B cell (primary cell): ENCODE data around the gene SECTM1. TPM values are rescaled to one million over a fixed set of nuclear protein-coding genes. Genes with fewer than 3 reads are reported as not detected.

ENCODE experiments used
- ATAC-seq: fragments of 200-7000 bp; cut with Tn5 transposase; one replicate; pipeline ENCODE4 v1.10.0; 2021; ENCODE audit warnings: low read depth, mild to moderate bottlenecking, moderate number of reproducible peaks, moderate library complexity
- CTCF ChIA-PET: fragments of 350-600 bp; sonication (Branson Sonifier 250); formaldehyde crosslinking; loops from one replicate; lab custom pipeline; 2021; ENCODE audit warnings: antibody characterized with exemption, inconsistent platforms; lab: Charles Lee
- POLR2A ChIA-PET: fragments of 350-600 bp; sonication (Branson Sonifier 250); formaldehyde crosslinking; loops from one replicate; lab custom pipeline; 2021; ENCODE audit warnings: antibody characterized with exemption; lab: Charles Lee
- DNase-seq: peaks from one replicate; pipeline ENCODE4 v3.0.0; 2013
- H2AFZ ChIP-seq: 2 replicates; pipeline ENCODE4 v1.6.1; 2012; ENCODE audit warnings: mild to moderate bottlenecking, low read depth, low read length; ENCODE audit not compliant: insufficient read depth, poor library complexity, severe bottlenecking
- H3K27ac ChIP-seq, 2 donors: 1 replicate in 1 of 2; 2 replicates in 1 of 2; pipeline ENCODE4 v1.5.1; 2012 to 2013; ENCODE audit warnings: low read length in 2 of 2, mild to moderate bottlenecking in 2 of 2, moderate library complexity in 1 of 2
- H3K27me3 ChIP-seq, 4 experiments: fragments of 200-600 bp in 1 of 4; sonication (generic) in 1 of 4; replicated peaks in 1 of 4; 1 replicate in 2 of 4; 2 replicates in 2 of 4; pipeline versions ENCODE4 v1.6.1 to v1.7.0; 2013 to 2016; ENCODE audit warnings: low read length in 3 of 4, mild to moderate bottlenecking in 2 of 4, mixed read lengths in 1 of 4, moderate library complexity in 1 of 4; ENCODE audit not compliant: insufficient read depth in 4 of 4, control insufficient read depth in 3 of 4; ENCODE audit errors: control extremely low read depth in 1 of 4
- H3K36me3 ChIP-seq, 2 experiments: replicated peaks in 1 of 2; 1 replicate in 1 of 2; 2 replicates in 1 of 2; pipeline versions ENCODE4 v1.6.1 to v1.7.1; 2013; ENCODE audit warnings: low read length in 1 of 2; ENCODE audit not compliant: insufficient read depth in 2 of 2, control insufficient read depth in 1 of 2; ENCODE audit errors: control extremely low read depth in 1 of 2, extremely low read depth in 1 of 2
- H3K4me1 ChIP-seq, 2 donors: fragments of 200-600 bp in 1 of 2; sonication (generic) in 1 of 2; 1 replicate in 1 of 2; 2 replicates in 1 of 2; pipeline versions ENCODE4 v1.5.1 to v1.6.1; 2013 to 2017; ENCODE audit warnings: low read length in 2 of 2; ENCODE audit not compliant: control insufficient read depth in 2 of 2, insufficient read depth in 2 of 2
- H3K4me2 ChIP-seq: replicated peaks from 2 replicates; pipeline ENCODE3; 2012; ENCODE audit warnings: mild to moderate bottlenecking, low read depth, low read length; ENCODE audit not compliant: poor library complexity, severe bottlenecking
- H3K4me3 ChIP-seq, 5 experiments: fragments of 200-600 bp in 1 of 5; sonication (generic) in 1 of 5; 1 replicate in 3 of 5; 2 replicates in 2 of 5; pipeline versions ENCODE4 v1.5.1 to v1.7.0; 2011 to 2016; ENCODE audit warnings: low read length in 4 of 5, mild to moderate bottlenecking in 4 of 5, low read depth in 2 of 5, control low read depth in 1 of 5, moderate library complexity in 1 of 5; ENCODE audit not compliant: insufficient read depth in 1 of 5; ENCODE audit errors: control extremely low read depth in 1 of 5, extremely low read depth in 1 of 5
- H3K79me2 ChIP-seq: fragments of 200-600 bp; sonication (generic); one replicate; pipeline ENCODE4 v1.6.0; 2016; ENCODE audit warnings: low read length; ENCODE audit not compliant: control insufficient read depth, insufficient read depth
- H3K9ac ChIP-seq: fragments of 200-600 bp; sonication (generic); 2 replicates; pipeline ENCODE4 v1.6.1; 2017; ENCODE audit warnings: mild to moderate bottlenecking, low read length, moderate library complexity
- H3K9me3 ChIP-seq, 3 donors: one replicate each; pipeline versions ENCODE4 v1.6.1 to v1.7.1; 2013; ENCODE audit warnings: low read length in 2 of 3; ENCODE audit not compliant: control insufficient read depth in 2 of 3, insufficient read depth in 1 of 3; ENCODE audit errors: control extremely low read depth in 1 of 3
- H4K20me1 ChIP-seq: 2 replicates; pipeline ENCODE4 v1.6.0; 2012; ENCODE audit warnings: mild to moderate bottlenecking, low read length; ENCODE audit not compliant: insufficient read depth, control insufficient read depth, poor library complexity, severe bottlenecking
- H3K27ac Mint-ChIP-seq: one replicate; pipeline ENCODE4 v1.8.0; 2021; ENCODE audit warnings: mixed read lengths
- H3K27me3 Mint-ChIP-seq: one replicate; pipeline ENCODE4 v1.8.0; 2021; ENCODE audit warnings: mixed read lengths
- H3K4me1 Mint-ChIP-seq: one replicate; pipeline ENCODE4 v1.8.0; 2021; ENCODE audit warnings: mixed read lengths
- H3K4me3 Mint-ChIP-seq: one replicate; pipeline ENCODE4 v1.8.0; 2021; ENCODE audit warnings: mixed read lengths
- H3K9me3 Mint-ChIP-seq: one replicate; pipeline ENCODE4 v1.8.0; 2022; ENCODE audit warnings: mixed read lengths; ENCODE audit not compliant: insufficient read depth
- CTCF ChIP-seq: fragments of 200-600 bp; IDR thresholded peaks from one replicate; pipeline ENCODE4 v1.8.0; 2022; ENCODE audit warnings: antibody characterized with exemption, mild to moderate bottlenecking
- EZH2 ChIP-seq: IDR thresholded peaks from 2 replicates; pipeline ENCODE4 v1.6.1; 2012; ENCODE audit warnings: borderline replicate concordance, low read depth, mild to moderate bottlenecking, moderate library complexity, low read length; ENCODE audit not compliant: insufficient read depth, poor library complexity, severe bottlenecking
- WGBS: methylation state at CpG from one replicate; pipeline ENCODE4 v1.1.5; 2013; ENCODE audit warnings: missing lambda C conversion rate; ENCODE audit not compliant: insufficient coverage; 5-methylcytosine and 5-hydroxymethylcytosine counted together
- intact Hi-C: fragments of 100-400 bp; cut with micrococcal nuclease; formaldehyde crosslinking; loops from one replicate; pipeline ENCODE4 v1.10.0; 2022
- polyA plus RNA-seq: library from polyadenylated mRNA; depleted of rRNA; stranded (reverse); fragments of >200 nt; gene quantifications from 2 replicates; pipeline ENCODE4 v1.2.3, GENCODE V29; 2012
- total RNA-seq, 2 donors: library from RNA; stranded (reverse); fragments of 120-200 nt in 1 of 2; gene quantifications; 1 replicate in 1 of 2; 2 replicates in 1 of 2; pipeline versions ENCODE4 v1.2.3 to v1.2.4, GENCODE V29; 2013 to 2022

SECTM1 gene
- total and polyA plus RNA-seq, 2 donors (not counting 1 experiment from before 2014, with no cell fraction given), result 0.17 to 1.2 TPM

GRCh38 chr17:82322526-82323453, 10.8 kb downstream of the SECTM1 start:
- ATAC-seq, result no peak
- no peaks in the 10 kb centered on the region for H3K79me2 ChIP-seq
- Mint-ChIP-seq H3K27ac (no peak overlapping the region), H3K4me1 (peaks cover 3% of the 10 kb centered on the region), H3K4me3 (no peak overlapping the region), H3K9me3 (no peaks in the 10 kb centered on the region), H3K27me3 (peaks cover 4% of the 10 kb centered on the region)
- peaks cover 0 to 18% (median 0%) of the 10 kb centered on the region in 3 donors for H3K9me3 ChIP-seq
- no peak overlapping the region for H3K4me3 ChIP-seq
- POLR2A ChIA-PET, result no interaction called here
- H4K20me1 ChIP-seq, result no peaks in the 10 kb centered on the region
- peaks cover 0 to 23% (median 5%) of the 10 kb centered on the region in 4 experiments for H3K27me3 ChIP-seq
- no peak overlapping the region for H3K9ac ChIP-seq
- WGBS, result 87% methylated on average over 23 of the region's 28 CpGs
- TF ChIP-seq EZH2 (no peak), CTCF (no peak)
- H3K27ac ChIP-seq, result no peak overlapping the region
- peaks cover 8 to 9% of the 10 kb centered on the region in 2 donors for H3K4me1 ChIP-seq
- DNase-seq, result no peak
- no peak overlapping the region for H2AFZ ChIP-seq
- intact Hi-C loops, result no loop called here
- CTCF ChIA-PET, result interaction anchor here (1.2 to 6.7 kb wide), 5 partner anchors 9 to 118 kb away, joined by 3 to 68 read pairs (median 25); no protein-coding TSS in a partner anchor
- no peaks in the 10 kb centered on the region for H3K36me3 ChIP-seq
- H3K4me2 ChIP-seq, result no peak overlapping the region
